Fibroblast of mammary gland (primary cell): ENCODE data around the gene AGPAT4.
"Not testable (repeated sequence)": the region's sequence is repeated elsewhere in the genome, so short reads cannot be mapped to it uniquely, and the experiment has no call there.

Experiments used
- DNase-seq: peaks from one replicate; pipeline ENCODE4 v3.0.0-alpha.2; 2010; ENCODE audit warnings: low read depth
- H3K4me3 ChIP-seq: 2 replicates; pipeline ENCODE4 v1.5.1; 2011; ENCODE audit warnings: low read depth, mild to moderate bottlenecking, low read length, moderate library complexity; ENCODE audit not compliant: control insufficient read depth
- TF ChIP-seq, protein P1 (sequence below): conservative IDR thresholded peaks from 2 replicates; pipeline ENCODE4 v1.5.1; 2011; ENCODE audit warnings: low read depth, low read length, inconsistent platforms; ENCODE audit not compliant: control insufficient read depth, insufficient read depth

AGPAT4 gene, protein sequence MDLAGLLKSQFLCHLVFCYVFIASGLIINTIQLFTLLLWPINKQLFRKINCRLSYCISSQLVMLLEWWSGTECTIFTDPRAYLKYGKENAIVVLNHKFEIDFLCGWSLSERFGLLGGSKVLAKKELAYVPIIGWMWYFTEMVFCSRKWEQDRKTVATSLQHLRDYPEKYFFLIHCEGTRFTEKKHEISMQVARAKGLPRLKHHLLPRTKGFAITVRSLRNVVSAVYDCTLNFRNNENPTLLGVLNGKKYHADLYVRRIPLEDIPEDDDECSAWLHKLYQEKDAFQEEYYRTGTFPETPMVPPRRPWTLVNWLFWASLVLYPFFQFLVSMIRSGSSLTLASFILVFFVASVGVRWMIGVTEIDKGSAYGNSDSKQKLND

DNA sequence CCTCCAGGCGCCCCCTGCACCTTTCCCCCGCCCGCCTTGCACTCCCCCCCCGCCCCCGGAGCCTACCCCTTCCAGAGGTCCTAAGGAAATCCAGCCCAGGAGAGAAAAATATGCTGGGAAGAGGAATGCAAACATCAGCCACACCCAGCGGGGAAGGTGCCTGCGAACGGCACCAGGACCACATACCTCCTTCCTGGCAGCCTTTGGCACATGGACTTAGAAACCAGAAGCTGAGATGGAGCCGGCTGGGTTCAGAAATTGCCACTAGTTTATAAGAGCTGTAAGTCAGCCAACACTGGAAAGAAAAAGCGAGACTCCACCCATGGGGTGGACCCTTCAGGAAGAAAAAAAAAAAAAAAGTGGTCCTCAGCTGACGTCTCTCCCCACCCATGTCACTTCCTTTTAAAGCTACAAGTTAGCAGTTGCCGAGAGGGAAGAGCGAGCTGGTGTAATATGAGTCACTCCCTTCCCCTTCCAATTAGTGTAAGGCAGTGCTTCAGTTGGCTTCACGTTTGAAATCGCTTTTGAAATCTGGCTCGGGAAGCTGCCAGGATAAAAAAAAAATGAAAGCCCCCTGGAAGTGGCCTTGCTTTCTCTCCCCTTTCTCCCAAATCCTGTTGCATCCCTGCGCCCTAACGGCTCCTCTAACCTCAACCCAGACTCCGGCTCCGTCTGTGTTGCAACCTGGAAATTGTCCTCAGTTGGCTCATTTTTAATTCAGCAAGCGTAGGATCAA lies at the start of gene AGPAT4:
Gene AGPAT4, minus strand, starts transcription at position 310 of the 736 bp plus-strand sequence. CDS start 41,848 bp downstream, outside the sequence.
- TF ChIP-seq, protein P1, sequence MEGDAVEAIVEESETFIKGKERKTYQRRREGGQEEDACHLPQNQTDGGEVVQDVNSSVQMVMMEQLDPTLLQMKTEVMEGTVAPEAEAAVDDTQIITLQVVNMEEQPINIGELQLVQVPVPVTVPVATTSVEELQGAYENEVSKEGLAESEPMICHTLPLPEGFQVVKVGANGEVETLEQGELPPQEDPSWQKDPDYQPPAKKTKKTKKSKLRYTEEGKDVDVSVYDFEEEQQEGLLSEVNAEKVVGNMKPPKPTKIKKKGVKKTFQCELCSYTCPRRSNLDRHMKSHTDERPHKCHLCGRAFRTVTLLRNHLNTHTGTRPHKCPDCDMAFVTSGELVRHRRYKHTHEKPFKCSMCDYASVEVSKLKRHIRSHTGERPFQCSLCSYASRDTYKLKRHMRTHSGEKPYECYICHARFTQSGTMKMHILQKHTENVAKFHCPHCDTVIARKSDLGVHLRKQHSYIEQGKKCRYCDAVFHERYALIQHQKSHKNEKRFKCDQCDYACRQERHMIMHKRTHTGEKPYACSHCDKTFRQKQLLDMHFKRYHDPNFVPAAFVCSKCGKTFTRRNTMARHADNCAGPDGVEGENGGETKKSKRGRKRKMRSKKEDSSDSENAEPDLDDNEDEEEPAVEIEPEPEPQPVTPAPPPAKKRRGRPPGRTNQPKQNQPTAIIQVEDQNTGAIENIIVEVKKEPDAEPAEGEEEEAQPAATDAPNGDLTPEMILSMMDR = no peak
- H3K4me3 ChIP-seq = peak within 1 kb of the TSS; percentile 89
- DNase-seq = peak; percentile 99

DNA sequence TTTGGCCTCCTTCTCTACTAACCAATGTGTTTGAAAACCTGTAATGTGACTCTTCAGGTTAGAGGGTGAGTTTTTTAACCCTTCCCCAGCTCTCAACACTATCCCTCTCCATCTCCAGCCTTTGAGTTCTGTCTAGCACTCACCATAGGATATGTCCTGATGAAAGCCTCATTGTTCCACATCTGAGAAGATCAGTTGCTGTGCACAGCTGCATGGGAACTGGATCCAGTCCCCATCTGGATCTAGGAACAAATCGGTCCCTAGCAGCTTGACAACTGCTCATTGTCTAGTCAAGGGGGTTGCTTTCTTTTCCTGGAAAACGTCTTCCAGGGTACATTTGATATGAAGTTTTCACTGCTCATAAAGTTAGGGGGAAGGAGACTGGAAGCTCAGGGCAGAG lies 45.4 kb upstream of the AGPAT4 start:
- DNase-seq = no peak
- no peak overlapping the region for H3K4me3 ChIP-seq
- TF ChIP-seq, protein P1 = no peak

DNA sequence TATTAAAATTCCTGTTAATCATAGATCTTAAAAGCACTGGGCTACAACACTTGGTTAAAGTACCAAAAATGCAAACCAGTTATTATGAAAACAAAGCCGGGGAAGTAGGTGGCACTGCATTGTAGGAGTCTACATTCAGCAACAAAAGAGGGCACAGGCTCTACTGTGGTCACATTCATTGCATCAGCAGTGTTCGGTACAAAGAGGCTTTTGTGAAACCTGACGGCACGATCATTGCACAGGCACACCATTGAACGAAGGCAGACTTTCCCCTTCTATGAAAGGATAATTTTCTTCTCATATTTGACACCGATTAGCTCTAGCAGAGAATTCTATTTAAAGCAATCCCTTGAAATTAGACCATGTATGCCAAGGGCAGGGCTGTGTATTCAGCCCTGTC lies 44.6 kb upstream of the AGPAT4 start:
- H3K4me3 ChIP-seq = no peak overlapping the region
- DNase-seq = no peak
- TF ChIP-seq, protein P1 = no peak

DNA sequence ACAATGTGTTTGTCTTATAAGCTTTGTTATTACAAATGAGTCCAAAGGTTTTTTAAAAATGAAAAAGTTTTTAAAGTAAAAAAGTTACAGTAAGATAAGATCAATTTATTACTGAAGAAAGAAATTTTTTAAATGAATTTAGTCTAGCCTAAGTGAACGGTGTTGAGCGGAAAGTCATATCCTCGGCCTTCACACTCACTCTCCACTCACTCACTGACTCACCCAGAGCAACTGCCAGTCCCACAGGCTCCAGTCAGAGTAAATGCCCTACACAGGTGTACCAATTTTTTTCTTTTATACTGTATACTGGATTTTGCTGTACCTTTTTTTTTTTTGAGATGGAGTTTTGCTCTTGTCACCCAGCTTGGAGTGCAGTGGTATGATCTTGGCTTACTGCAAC lies 42.7 kb upstream of the AGPAT4 start:
- TF ChIP-seq, protein P1 = no peak
- H3K4me3 ChIP-seq = no peak overlapping the region
- no peak for DNase-seq

DNA sequence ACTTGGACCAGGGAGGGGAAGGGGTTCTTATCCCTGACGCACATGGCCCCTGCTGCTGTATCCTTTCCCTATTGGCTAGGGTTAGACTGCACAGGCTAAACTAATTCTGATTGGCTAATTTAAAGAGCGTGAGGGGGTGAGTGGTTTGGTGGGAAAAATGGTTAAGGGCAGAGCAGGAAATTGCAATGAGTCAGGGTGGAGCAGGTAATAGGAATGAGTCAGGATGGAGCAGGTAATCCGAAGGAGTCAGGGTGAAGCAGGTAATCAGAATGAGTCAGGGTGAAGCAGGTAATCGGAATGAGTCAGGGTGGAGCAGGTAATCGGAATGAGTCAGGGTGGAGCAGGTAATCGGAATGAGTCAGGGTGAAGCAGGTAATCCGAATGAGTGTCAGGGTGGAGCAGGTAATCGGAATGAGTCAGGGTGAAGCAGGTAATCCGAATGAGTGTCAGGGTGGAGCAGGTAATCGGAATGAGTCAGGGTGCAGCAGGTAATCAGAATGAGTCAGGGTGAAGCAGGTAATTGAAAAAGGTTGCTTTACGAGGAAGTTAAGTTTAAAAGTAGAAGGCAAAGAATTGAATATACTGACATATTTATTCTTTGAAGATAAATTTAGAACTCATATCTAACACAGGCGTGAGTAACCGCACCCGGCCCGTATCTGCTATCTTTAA lies 41.5 kb upstream of the AGPAT4 start:
- DNase-seq, H3K4me3 ChIP-seq: not testable (repeated sequence)

DNA sequence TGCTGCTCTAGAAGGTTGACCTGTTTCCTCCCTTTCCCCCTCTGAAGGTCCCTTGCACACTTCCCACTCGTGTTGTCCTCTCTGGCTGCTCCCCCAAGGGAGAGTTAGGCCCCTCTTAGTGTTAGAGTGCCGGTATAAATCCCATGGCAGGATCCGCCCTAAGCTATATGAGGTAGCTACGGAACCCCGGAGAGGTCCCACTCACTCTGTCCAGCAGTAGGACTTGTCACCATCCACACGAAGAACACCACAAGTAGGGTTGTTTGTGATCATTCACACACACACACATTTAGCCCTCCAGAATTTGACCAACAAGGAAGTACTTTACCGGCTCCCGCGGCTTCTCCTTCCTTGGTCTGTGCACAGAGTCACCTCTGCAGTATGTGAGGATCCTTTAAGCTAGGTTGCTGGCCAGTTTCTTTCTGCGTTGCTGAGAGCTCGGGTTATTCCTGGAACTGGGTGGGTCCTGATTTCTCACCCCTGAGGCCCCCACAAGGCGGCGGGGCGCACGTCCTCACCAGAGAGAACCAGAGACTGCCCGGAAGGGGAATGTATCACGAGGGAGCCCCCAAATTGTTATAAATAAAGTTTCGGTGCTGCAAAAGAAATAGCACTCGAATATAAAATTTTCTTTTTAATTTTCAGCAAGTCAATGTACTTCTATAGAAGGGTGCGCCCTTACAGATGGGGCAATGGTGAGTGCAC lies 40.8 kb upstream of the AGPAT4 start:
- not testable (repeated sequence) for H3K4me3 ChIP-seq, DNase-seq

DNA sequence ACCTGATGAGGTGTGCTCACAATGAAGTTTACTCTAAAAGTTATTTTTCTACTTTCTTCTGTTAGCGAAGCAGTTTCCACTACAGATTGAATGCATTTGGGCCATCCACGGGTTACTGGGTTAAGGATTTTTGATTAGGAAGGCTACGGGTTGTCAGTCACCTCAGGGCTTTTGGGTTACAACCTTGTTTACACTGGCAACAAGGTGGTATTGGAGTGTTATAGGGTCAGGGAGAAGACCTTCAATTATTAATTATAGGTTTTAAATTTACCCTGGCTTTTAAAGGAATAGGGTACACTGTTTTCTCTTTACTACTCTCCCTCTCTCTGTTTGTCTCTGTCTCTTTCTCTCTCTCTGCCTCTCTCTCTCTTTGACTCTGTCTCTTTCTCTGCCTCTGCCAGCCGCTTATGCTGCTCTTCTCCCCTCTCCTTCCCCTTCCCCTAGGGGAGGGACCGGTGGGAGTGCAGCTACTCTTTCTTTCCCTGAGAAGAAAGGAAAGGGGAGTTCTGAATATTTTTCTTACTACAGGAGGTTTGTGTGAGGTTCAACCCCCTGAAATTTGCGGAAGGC lies 40.2 kb upstream of the AGPAT4 start:
- no peak for DNase-seq
- H3K4me3 ChIP-seq = no peak overlapping the region
- TF ChIP-seq, protein P1 = no peak

DNA sequence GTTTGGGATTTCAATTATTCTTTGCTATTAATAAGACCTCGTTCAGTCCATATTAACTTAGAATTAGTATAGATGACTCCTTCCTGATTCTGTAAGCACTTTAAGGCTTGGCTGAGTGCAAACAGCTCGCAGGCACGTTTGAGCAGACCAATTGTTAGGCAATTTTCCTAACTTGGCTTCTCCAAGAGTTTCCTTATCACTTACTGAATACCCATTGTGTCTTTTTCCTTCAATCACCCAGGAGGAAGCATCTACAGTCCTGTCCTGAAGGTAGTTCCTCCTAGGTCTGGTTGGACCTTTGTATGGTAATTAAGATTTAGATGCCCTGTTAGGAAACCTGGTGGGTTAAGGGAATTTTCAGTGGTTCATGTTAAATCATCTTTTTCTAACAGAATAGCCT lies 39.6 kb upstream of the AGPAT4 start:
- H3K4me3 ChIP-seq, DNase-seq: not testable (repeated sequence)

DNA sequence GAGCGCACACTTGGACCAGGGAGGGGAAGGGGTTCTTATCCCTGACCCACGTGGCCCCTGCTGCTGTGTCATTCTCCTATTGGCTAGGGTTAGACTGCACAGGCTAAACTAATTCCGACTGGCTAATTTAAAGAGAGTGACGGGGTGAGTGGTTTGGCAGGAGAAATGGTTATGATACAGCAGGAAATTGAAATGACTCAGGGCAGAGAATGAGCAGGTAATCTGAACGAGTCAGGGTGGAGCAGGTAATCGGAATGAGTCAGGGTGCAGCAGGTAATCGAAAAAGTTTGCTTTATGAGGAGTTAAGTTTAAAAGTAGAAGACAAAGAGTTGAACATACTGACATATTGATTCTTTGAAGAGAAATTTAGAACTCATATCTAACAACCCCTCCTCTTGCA lies 35.9 kb upstream of the AGPAT4 start:
- not testable (repeated sequence) for H3K4me3 ChIP-seq, DNase-seq
